IPS DF 4.7 (cell line): ENCODE data around the gene ETV6.

Source experiments
- DNase-seq: peaks from one replicate; pipeline ENCODE4 v3.0.0-alpha.2; 2013; ENCODE audit warnings: low spot score; ENCODE audit errors: extremely low read depth

The ETV6 gene

DNA sequence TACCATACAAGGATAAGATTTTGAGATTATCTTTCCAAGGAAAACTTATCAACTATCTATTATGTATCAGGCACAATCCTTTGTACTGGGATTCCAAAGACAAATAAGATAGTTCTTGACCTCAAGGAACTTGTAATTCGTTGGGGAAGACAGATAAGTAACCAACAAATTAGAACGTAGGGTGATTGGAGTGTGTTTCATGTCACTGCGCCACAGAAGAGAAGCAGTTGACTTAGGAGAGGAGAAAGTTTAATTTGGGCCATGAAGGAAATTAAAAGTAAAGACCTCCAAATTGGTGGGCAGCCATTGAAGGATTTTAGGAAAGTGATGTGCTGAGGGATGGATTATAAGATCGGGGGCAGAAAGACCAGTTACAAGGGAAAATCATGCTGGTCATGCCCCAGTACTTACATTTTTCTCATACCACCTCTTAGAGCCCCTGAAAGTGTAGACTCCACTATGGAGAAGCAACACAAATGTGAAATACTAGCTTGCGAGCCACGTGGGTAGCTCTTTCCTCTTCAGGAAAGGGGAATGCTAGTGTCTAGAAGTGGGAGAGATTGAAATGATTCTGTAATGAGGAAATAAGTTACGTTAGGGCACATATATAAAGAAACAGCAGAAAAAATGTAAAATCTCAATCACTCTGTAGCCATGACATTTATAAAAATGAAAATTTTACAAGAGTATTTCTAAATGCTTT lies 148.7 kb downstream of the ETV6 start:
- no peak for DNase-seq

DNA sequence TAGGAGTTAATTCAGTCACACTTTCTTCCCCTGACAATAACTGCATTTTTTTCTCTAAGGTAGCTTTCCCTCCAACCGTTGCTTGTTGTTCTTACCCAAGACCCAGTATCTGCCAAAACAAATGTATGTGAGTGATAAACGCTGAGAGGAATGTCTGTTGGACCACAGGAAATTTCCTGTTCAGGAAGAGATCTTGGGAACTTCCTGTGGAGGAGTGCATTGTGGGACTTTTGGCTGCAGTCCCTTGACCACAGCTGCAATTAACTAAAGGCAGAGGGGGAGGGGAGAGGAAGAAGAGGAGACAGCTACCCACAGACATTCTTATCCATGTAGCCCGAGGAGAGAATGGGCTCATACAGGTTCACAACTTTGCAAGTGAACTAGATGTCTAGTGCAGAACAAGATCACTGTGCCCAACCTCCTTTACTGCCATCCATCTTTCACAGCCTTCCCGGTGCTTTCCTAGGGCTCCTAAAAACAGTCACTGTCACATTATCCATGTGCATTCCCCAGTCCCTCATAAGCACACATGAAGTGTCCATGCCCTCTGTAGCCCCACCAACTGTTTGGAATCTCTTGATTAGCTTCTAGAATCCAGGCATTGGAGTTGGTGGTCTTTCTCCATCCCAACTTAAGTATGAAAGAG lies 149.5 kb downstream of the ETV6 start:
- DNase-seq = no peak

DNA sequence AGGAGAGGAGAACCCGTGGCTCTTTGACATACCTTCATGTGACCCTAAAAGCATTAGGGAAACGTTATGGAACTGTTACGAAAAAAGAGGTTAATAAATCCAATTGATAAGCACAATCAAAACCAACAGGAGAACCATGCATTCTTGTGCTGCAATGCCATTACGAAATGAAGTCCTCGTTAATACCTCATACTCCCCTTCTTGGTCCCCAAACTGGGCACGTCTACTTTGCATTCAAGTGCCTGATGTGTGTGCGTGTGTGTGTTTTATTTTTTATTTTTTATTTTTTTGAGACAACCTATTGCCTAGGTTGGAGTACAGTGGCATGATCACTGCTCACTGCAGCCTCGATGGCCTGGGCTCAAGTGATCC lies 150.0 kb downstream of the ETV6 start:
- DNase-seq = no peak

DNA sequence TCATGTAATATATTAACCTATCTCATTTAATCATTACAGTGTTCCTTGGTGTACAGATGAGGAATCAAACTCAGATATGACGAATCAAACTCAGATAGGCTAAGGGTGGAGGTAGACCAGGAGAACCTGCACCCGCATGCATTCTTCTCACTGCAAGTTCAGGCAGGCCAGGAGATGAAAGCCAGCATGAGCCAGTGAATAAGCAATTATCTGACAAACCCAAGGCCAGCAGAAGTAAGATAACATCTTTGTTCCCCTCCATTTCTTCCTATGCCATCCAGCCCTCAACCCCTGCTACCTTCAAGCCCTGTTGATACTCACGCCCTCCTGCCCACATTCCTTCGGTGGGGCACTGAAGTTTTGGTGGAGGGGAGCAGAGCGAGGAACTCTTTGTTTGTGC lies 152.2 kb downstream of the ETV6 start:
- DNase-seq = no peak

DNA sequence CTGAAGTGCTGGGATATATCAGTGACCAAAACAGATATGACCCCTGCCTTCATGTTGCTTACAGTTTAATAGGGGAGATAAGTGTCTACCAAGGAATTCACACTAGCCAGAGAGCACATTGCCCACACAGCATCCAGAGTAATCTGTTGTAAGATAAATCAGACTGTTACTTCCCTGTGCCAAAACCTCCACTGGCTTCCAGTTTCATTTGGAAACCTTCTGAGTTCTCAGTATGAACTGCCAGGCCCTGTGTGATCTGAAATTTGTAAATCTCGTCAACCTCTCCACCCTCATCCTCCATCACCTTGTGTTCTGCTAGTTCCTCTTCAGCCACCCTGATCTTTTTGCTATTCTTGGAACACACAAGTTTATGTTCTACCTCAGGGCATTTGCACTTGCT lies 154.7 kb downstream of the ETV6 start:
- DNase-seq = no peak

DNA sequence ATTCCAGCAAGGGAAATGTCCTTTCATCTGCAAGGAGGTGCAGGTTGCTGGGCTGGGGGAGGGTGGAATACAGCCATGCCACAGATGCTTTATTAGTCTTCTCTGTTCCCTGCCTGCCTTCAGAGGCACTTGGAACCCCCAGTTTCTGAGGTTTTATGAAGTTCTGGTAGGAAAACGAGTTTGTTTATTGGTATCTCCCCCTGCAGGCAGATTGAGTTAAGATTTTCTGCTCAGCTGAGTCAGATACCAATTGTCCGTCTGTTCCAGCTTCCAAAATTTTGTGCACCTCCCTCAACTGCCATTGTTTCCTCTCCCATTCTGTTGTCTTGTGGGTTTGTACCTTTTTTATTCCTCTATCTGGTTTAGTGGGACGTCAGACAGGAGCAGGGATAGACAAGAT lies 155.6 kb downstream of the ETV6 start:
- DNase-seq = no peak

DNA sequence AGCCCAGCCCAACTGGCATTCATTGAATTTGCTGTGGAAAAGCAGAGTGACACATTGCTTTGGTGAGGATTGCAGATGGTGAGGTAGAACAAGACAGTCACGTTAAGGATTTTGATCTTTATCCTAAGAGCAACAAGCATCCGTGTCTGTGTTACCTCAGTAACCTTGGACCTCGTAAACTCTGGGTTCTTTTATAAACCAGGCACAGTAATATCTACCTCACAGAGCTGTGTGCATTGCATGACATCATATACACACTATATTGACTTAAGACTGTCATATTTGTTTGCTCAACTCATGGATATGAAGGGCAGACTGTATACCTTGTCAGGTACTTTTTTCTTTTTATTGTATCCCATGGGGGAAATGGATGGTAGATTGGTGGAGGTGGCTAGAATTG lies 156.2 kb downstream of the ETV6 start:
- no peak for DNase-seq

DNA sequence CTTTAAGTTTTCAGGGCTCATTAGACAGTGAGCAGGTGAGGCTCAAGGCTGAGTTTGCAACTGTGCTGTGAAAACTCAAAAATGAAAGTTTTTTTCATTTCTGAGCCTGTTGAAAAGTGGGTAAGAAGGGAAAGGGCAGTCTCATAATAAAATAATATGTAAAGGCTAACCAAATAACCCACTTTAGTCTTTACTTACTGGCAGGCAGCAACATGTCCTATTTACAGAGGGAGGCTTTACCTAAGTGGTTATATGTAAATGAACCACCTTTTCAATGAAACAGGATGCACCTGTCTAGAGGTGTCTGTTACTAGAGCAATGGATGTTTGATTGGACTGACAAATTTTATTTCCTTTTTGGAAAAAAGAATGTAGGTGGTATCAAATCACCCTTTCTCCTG lies 158.0 kb downstream of the ETV6 start:
- DNase-seq = no peak

DNA sequence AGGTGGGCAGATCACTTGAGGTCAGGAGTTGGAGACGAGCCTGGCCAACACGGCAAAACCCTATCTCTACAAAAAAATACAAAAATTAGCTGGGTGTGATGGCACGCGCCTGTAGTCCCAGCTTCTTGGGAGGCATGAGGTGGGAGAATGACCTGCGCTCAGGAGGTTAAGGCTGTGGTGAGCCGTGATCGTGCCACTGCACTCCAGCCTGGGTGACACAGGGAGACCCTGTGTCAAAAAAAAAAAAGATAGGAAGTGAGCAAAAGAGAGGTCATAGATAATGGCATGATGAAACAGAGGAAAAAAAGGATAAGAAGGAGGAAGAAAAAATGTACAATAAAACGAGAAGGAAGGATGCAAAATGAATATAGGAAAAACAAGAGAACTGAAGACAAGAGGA lies 159.5 kb downstream of the ETV6 start:
- no peak for DNase-seq

DNA sequence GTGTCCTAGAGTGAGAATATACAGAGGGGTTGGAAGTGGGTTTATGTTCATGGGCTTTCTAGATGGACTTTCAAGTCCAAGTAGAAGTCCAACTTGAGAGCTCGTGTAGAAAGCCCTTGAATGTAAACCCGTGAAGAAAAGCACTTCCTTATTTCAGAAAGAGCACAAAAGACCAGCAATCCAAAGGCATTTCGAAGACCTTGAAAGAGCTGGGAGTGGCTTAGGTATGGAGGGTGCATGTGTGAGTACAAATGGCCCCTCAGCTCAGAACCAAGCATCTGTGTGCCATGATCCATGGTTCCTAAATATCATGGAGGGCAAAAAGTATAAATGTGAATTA lies 160.7 kb downstream of the ETV6 start:
- no peak for DNase-seq

DNA sequence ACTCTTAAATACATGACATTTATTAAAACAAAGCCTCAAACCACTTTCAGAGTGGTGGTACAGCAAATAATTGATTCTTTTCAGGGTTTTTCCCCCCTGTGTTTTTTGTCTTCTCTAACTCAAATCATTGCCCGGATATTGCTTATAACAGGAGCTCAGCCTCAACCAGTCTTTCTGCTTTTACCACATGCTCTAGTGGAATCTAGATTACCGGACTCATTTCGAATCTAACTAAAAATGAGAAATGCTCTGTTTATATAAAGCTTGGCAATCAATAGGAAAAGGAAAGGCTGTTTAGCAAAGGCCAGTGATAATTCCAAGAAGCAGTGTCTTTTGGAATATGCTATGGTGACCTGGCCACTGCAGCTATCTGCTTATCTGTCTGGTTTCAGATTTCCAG lies 161.5 kb downstream of the ETV6 start:
- DNase-seq = no peak

DNA sequence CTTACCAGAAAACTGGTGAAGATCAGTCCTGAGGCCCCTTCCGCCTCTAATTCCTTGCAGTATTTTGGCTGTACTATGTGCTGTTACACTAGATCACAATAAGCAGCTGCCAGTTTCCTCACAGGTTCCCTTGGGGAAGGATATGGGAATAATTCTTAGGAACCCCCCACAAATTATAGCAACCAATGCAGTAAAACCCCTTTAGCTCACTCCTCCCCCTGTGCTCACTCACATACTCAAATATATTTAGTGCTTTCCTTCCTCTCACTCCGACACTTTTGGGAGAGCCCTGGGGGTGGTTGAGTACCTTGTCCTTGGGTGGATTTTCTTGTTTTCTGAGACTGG lies 162.7 kb downstream of the ETV6 start:
- DNase-seq = no peak

DNA sequence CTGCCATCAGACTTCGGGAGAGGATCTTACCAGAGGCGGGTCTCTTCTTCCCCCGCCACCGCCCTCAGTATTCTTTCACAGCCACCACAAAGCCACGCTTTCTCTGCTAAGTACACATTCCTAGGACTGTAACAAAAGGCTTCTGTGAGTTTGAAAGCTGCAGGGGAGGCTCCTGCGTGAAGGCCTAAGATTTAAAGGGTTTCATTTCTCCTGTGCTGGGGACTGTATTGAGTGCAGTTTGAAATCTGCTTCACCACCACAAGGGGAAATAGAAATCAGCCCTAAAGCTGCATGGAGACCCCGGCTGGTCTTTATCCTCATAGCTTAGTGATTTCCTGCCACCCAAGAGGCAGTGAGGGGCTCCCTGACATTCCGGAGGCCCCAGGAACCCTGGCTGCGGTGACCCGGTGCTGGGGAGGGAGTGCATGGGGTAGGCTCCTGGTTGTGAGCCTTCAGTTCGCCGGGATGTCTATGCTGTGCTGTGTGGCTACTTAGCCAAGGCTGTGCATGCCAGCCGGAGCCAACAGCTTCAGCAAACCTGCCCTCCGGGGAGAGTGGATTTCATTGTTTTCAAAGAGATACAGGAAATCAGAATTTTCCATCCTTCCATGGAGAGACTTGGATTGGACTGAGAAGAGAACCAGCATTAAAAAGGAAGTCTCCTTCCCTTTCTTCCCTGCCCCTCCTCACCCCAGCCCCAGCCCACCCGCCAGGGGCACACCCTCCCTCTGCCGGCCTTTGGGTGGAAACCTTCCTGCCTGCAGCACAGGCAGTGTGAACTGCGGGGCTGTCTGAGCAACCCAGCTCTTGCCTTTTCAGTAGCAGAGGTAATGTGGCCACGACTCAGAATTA lies 163.3 kb downstream of the ETV6 start:
- DNase-seq = no peak

DNA sequence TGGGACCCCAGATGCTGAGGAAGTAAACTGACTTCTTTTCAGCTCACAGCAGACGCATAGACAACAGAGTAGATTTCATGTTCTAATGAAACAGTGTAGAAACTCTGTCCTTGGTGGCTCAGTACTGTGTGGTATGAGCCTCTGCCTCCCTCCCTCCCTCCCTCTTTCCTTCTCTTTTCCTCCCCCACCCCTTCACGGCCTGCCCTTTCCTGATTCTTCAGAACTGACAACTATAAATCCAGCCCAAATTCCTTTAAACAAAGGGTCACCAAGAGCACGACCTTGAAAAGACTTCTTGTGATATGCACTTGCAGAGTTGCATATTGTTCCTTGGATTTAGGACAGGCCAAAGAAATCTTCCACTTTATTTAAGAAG lies 164.0 kb downstream of the ETV6 start:
- no peak for DNase-seq

DNA sequence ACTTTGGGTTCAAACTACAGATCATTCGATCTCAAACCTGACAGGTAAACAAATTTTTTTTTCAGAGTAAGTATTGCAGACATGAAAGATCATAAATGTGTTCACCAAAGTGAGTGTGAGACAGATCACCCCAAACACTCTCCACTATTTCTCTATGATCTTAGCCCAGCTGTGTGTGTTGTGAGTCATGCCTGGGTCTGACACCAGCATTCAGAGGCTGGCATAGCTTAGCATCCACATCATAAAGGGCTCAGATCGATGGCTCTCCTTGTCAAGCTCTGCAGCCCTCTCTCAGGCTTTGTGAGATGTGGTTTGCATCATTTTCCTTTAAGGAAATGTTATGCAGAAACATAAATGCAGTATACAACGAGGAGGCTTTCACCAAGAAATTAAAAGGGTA lies 164.9 kb downstream of the ETV6 start:
- DNase-seq = no peak

DNA sequence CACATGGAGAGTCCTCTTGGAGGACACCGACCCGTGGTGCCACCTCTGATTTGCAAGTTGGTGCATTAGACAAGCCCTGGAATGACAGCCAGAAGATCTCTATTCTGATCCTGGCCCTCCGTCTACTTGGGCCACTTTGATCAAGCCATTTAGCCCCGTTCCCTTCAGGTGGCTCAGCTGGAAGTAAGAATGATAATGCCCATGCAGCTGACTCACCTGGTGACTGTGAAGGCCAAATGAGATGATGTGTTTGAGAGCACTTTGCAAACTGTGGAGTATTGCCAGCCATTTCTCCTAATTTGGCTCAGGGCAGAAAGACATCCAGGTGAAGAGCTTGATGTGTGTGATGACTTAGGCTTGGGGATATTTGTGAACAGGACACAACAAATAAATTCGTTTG lies 165.9 kb downstream of the ETV6 start:
- DNase-seq = no peak

DNA sequence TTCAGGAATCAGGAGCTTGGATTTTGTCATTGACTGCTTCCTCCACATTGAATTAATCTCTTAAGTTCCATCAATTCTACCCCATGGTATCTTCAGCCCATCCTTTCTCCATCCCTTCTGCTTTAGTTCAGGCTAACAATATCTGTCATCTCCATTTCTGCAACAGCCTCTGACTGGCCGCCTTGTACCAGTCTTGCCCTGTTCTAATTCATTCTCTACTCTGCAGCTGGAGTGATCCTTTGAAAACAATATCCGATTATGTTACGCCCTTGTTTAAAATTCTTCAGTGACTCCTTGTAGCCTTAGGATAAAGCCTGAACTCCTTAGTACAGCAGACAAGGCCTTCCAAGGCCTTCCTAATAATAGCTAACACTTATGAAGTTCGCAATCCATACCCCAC lies 170.2 kb downstream of the ETV6 start:
- no peak for DNase-seq

DNA sequence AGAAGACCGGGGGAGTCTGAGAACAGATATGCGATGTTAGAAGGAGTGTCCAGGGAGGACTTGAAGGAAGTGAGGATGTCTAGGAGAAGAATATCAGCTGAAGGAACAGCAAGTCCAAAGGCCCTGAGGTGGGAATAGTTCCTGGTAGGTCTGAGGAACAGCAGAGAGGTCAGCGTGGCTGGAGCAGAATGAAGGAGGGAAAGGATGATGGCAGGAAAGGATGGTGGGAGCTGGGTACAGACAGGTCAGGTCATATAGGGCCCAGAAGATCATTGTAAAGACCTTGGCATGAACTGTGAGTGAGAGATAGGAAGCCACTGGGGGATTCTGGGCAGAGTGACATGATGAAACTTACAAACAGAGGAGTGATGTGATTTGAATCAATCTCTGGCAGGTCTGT lies 171.0 kb downstream of the ETV6 start:
- DNase-seq = no peak

DNA sequence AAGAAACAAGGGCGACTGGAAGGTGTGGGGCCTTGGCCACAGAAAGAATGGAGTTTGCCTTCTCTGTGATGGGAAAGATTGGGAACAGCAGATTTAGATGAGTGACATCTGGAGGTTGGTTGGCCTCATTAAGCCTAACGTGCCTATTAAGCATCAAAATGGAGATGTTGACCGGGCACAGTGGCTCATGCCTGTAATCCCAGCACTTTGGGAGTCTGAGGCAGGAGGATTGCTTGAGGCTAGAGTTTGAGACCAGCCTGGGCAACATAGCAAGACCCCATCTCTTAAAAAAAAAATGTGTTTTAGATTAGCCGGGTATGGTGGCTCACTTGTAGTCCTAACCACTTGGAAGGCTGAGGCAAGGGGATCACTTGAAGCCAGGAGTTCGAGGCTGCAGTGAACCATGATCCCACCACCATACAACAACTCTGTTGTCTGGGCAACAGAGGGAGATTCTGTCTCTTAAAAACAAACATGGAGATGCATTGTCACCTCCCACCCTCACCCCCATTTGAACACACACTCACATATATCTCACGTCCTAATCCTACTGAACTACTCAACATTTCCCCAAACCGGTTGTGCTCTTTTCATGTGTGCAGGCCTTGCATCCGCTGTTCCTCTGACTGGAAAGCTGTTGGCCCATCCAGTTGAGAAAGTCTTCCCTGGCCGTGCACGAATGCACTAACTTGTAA lies 172.1 kb downstream of the ETV6 start:
- DNase-seq = no peak

DNA sequence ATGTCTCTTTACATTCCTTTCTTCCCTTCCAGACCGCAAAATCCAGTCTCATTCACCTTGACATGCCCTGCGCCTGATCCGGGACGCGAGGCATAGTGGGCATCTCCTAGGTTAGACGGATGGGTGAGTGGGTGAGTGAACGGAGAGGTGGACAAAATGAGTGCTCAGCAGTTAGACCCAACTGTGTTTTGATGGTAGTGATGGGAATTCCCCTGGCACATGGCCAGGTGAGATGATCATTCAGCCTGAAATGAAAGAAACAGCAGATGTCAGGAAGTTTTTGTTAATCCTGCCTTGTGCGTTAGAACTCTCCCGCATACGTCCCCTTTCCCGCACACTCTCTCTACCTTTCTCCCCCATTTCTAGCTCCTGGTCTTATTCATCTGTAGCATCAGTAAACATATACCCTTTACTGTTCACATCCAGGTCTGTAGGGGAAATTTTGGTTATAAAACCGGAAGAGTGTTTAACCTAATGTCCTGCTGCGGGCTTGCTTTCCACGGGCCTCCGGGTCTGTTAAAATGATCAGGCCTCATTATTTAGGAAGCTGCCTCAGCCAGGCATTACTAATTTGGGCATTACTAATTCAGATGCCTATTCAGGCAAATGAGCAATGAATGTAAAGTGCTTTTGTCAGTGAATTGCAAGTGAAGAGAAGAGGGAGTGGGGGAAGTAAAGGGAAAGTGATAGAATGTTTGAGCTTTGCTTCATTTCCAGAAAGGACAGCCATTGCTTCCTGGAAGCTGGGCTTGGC lies 172.8 kb downstream of the ETV6 start:
- no peak for DNase-seq

DNA sequence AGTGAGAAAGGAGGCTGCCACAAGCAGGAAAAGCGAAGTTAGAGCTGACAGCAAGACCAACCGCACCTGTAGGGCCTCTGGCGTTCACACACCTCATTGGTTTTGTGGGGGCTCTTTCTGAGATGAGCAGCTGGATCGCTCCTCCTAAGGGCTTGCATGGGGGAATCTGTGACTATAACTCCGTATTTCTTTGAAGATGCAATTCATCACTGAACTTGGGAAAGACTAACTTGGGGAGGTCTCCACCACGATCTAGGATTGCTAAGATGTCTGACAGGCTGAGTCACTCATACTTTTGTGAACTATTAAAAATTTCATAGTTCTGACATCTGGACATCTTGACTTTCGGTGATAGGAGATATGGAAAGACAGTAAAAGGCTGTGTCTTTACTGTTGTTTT lies 173.6 kb downstream of the ETV6 start:
- no peak for DNase-seq

DNA sequence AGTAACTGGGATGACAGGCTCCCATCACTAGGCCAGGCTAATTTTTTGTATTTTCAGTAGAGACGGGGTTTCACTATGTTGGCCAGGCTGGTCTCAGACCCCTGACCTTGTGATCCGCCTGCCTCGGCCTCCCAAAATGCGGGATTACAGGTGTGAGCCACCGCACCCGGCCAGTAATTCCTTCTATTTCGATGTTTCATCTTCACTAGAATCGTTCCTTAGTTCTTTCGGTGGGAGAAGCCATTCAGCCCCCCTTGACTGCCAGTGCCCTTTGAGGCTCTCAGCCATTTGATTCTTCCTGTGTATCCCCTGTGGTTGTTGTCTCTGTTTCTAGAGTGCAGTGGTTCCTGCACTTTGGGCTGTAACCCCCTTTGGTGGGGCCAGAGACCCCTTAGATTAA lies 174.1 kb downstream of the ETV6 start:
- DNase-seq = no peak
